Peyer's patch (tissue), 4 donors: ENCODE results near the gene SPIRE2. TPM values are rescaled to one million over a fixed set of nuclear protein-coding genes. Genes with fewer than 3 reads are reported as not detected.
A peak's percentile ranks its signal among the peaks of the same experiment; 100 is the strongest.

ENCODE experiments used
- DNase-seq, 3 donors: peaks; one replicate each; pipeline ENCODE4 v3.0.0-alpha.2; 2017 to 2019
- H3K27ac ChIP-seq, 4 donors: fragments of 200-600 bp; sonication (generic); one replicate each; pipeline ENCODE4 v1.5.1; 2016 to 2019
- H3K27me3 ChIP-seq, 2 donors: fragments of 200-600 bp; sonication (generic); one replicate each; pipeline ENCODE4 v1.5.1; 2019
- H3K36me3 ChIP-seq, 3 donors: fragments of 200-600 bp; sonication (generic); one replicate each; pipeline ENCODE4 v1.5.1; 2016 to 2019
- H3K4me1 ChIP-seq, 4 donors: fragments of 200-600 bp; sonication (generic); one replicate each; pipeline ENCODE4 v1.5.1; 2016 to 2019
- H3K4me3 ChIP-seq, 4 donors: fragments of 200-600 bp; sonication (generic); 1 replicate in 3 of 4; 2 replicates in 1 of 4; pipeline ENCODE4 v1.5.1; 2016 to 2019; ENCODE audit warnings: mild to moderate bottlenecking in 1 of 4
- H3K9me3 ChIP-seq, 4 donors: fragments of 200-600 bp; sonication (generic); one replicate each; pipeline ENCODE4 v1.5.1; 2016 to 2019; ENCODE audit warnings: mild to moderate bottlenecking in 1 of 4
- POLR2A ChIP-seq, 2 donors: fragments of 450-650 bp; IDR thresholded peaks; one replicate each; pipeline ENCODE4 v1.5.1; 2017; ENCODE audit warnings: antibody characterized with exemption in 2 of 2, mild to moderate bottlenecking in 2 of 2, moderate library complexity in 2 of 2
- total RNA-seq, 4 donors: library from RNA; depleted of rRNA; stranded (reverse); fragments of >200 nt; gene quantifications; one replicate each; pipeline ENCODE4 v1.1.0, GENCODE V29; 2016
- TF ChIP-seq, protein P1 (sequence below), 6 experiments: fragments of 450-650 bp in 4 of 6; fragments of 200-600 bp in 2 of 6; sonication (generic) in 1 of 6; IDR thresholded peaks; one replicate each; pipeline ENCODE4 v1.5.1; 2017 to 2019; ENCODE audit warnings: antibody characterized with exemption in 6 of 6, mild to moderate bottlenecking in 3 of 6, moderate library complexity in 1 of 6

The SPIRE2 gene
- total RNA-seq, 4 donors from 2014 or later: 45.5 to 147 (median 111) TPM

DNA sequence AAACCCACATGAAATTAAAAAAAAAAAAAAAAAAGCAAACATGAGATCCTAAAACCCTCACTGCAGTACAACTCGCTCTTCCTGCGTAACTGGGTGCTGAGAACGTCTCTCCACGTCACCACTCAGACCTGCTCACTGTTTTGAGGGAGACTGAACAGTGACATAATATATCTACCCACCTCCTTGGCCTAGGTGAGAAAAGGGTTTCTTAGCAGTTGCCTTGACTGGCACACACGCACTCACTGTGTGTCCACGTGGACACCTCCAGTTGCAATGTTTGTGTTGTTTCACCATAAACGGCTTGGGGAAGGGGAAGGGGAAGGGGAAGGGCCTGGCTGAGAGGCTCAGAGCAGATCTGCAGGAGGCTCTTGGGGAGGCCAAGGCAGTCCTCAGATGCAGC lies 43.9 kb upstream of the SPIRE2 start:
- peak overlapping the region in 3 of 4 donors; percentile 12 to 42 (median 19) for H3K27ac ChIP-seq
- TF ChIP-seq, protein P1, sequence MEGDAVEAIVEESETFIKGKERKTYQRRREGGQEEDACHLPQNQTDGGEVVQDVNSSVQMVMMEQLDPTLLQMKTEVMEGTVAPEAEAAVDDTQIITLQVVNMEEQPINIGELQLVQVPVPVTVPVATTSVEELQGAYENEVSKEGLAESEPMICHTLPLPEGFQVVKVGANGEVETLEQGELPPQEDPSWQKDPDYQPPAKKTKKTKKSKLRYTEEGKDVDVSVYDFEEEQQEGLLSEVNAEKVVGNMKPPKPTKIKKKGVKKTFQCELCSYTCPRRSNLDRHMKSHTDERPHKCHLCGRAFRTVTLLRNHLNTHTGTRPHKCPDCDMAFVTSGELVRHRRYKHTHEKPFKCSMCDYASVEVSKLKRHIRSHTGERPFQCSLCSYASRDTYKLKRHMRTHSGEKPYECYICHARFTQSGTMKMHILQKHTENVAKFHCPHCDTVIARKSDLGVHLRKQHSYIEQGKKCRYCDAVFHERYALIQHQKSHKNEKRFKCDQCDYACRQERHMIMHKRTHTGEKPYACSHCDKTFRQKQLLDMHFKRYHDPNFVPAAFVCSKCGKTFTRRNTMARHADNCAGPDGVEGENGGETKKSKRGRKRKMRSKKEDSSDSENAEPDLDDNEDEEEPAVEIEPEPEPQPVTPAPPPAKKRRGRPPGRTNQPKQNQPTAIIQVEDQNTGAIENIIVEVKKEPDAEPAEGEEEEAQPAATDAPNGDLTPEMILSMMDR (IDR thresholded peaks at IDR 0.05): no peak
- no peaks in the 10 kb centered on the region for H3K9me3 ChIP-seq
- H3K36me3 ChIP-seq: no peaks in the 10 kb centered on the region
- no peaks in the 10 kb centered on the region for H3K4me1 ChIP-seq
- H3K27me3 ChIP-seq: no peaks in the 10 kb centered on the region
- no peak overlapping the region for H3K4me3 ChIP-seq
- no peak for DNase-seq

DNA sequence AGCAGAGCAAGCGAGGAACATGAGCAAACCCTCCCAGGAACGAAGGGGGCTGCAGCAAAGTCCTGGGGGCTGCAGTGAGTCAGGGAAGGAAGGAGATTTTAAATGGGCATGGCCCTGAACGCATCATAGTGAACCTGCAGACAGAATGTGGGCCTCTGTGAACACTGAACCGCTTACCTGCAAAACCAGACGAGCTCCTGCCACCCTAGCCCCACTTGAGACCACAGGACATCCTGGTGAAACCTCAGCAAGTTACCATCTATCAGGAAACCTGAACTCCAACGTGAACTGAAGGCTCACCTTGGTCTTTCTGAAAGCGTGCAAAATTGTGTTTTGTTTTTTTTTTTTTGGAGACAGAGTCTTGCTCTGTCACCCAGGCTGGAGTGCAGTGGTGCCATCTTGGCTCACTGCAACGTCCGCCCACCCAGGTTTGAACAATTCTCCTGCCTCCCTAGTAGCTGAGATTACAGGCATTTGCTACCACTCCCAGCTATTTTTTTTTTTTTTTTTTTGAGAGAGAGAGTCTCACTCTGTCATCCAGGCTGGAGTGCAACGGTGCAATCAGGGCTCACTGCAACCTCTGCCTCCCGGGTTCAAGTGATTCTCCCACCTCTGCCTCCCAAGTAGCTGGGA lies 42.6 kb upstream of the SPIRE2 start:
- no peak for TF ChIP-seq POLR2A (IDR thresholded peaks at IDR 0.05)
- TF ChIP-seq, protein P1 (IDR thresholded peaks at IDR 0.05): no peak
- H3K36me3 ChIP-seq: no peaks in the 10 kb centered on the region
- DNase-seq: peak in 2 of 3 donors; percentile 40 to 80

DNA sequence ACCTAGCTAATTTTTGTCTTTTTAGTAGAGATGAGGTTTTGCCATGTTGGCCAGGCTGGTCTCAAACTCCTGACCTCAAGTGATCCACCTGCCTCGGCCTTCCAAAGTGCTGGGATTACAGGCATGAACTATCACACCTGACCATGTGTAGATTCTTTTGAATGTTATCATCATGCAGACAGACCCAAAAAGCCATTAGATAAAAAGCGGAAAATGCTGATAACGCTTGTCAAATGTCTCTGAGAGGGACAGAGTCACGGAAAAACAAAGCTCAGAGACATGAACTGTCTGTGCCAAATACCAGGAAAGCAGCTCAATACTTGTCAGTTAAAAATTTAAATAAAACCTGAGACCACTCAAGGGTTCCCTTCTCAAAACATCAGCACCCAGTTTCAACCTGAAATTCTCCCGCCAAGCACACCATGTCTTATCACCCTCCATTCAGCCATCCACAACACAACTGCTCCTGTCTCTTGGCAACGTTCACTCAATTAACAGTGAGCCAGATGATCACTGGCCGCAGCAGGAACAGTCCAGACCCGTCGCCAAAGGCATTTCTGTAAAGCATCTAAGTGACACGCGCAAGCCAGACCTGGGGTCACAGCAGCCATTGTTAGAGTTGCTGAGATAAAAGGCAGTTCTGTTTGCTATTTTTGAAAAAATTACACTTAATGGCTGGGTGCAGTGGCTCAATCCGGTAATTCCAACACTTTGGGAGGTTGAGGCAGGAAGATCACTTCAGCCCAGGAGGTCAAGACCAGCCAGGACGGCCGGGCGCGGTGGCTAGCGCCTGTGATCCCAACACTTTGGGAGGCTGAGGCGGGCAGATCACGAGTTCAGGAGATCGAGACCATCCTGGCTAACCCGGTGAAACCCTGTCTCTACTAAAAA lies 41.6 kb upstream of the SPIRE2 start:
- no peaks in the 10 kb centered on the region for H3K4me1 ChIP-seq
- TF ChIP-seq POLR2A (IDR thresholded peaks at IDR 0.05): no peak
- TF ChIP-seq, protein P1 (IDR thresholded peaks at IDR 0.05): no peak
- no peaks in the 10 kb centered on the region for H3K27me3 ChIP-seq
- H3K36me3 ChIP-seq: no peaks in the 10 kb centered on the region
- no peak overlapping the region for H3K4me3 ChIP-seq
- no peak for DNase-seq
- H3K9me3 ChIP-seq: no peaks in the 10 kb centered on the region
- H3K27ac ChIP-seq: no peak overlapping the region

More for the DNA sequence above, 42.6 kb upstream of the SPIRE2 start:
- H3K27ac ChIP-seq: no peak overlapping the region
- H3K27me3 ChIP-seq: no peaks in the 10 kb centered on the region
- H3K4me1 ChIP-seq: no peaks in the 10 kb centered on the region
- no peaks in the 10 kb centered on the region for H3K9me3 ChIP-seq
- no peak overlapping the region for H3K4me3 ChIP-seq

DNA sequence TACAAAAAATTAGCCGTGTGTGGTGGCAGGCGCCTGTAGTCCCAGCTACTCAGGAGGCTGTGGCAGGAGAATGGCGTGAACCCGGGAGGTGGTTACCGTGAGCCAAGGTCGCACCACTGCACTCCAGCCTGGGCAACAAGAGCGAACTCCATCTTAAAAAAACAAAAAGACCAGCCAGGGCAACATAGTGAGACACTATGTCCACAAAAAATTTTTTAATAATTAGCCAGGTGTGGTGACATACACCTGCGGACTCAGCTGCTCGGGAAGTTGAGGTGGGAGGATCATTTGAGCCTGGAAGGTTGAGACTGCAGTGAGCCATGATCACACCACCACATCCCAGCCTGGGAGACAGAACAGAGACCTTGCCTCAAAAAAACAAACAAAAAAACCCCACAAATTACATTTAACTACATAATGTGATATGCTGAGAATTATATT lies 40.9 kb upstream of the SPIRE2 start:
- no peaks in the 10 kb centered on the region for H3K9me3 ChIP-seq
- H3K27me3 ChIP-seq: no peaks in the 10 kb centered on the region
- no peak overlapping the region for H3K4me3 ChIP-seq
- H3K4me1 ChIP-seq: no peaks in the 10 kb centered on the region
- TF ChIP-seq, protein P1 (IDR thresholded peaks at IDR 0.05): no peak
- TF ChIP-seq POLR2A (IDR thresholded peaks at IDR 0.05): no peak
- H3K36me3 ChIP-seq: no peaks in the 10 kb centered on the region
- DNase-seq: no peak
- no peak overlapping the region for H3K27ac ChIP-seq

DNA sequence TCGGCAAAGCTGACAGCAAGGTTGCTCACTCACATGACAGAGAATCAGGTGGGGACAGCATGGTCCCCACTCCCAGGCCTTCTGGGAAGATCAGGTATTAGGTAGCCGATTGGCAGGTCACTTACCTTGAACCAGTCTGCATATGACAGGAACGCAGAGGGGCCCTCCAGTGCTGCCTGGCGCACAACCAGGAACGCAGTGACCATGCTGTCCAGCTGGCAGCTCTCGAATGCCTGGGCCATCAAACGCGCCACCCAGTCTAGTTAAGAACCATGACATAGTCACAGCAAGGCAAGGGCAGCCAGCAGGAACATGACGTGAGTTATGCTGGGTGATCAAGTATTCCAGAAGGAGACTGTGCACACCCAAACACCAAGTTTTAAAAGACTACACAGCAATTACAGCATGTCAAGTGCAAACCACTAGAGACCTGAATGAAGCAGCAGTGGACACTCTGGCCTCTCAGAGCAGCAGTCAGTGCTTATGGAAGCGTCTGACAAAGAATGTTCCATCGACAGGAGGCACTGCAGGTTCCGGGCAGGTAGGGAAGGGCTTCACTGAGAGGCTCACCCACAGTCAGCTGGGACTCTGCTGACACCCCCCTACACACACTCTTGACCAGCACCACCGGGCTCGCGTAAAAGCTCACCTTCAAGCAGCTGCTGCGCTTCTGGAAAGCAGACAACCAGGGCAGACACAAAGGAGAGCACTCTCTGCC lies 36.8 kb upstream of the SPIRE2 start:
- Histone ChIP-seq H3K27ac (no peak overlapping the region), H3K27me3 (no peaks in the 10 kb centered on the region), H3K4me1 (no peaks in the 10 kb centered on the region), H3K4me3 (no peak overlapping the region), H3K9me3 (no peaks in the 10 kb centered on the region), H3K36me3 (no peaks in the 10 kb centered on the region)
- TF ChIP-seq, protein P1 (IDR thresholded peaks at IDR 0.05): no peak
- no peak for TF ChIP-seq POLR2A (IDR thresholded peaks at IDR 0.05)
- DNase-seq: no peak
